D721Med (cell line): ENCODE data around the gene NUP214.
"Not testable (repeated sequence)": the region's sequence is repeated elsewhere in the genome, so short reads cannot be mapped to it uniquely, and the experiment has no call there.

ENCODE experiments used
- DNase-seq: peaks from one replicate; pipeline ENCODE4 v3.0.0; 2011; ENCODE audit warnings: low spot score; ENCODE audit not compliant: insufficient read length
- FAIRE-seq: peaks from 2 replicates; lab custom pipeline; 2011; peaks lifted over from hg19 to GRCh38; lab: Jason Lieb, UNC
- CTCF ChIP-seq: IDR thresholded peaks from 2 replicates; pipeline ENCODE4 v1.5.1; 2012; ENCODE audit warnings: mild to moderate bottlenecking, control low read depth; ENCODE audit not compliant: insufficient read depth; ENCODE audit errors: missing control alignments

NUP214 gene

GRCh38 chr9:131197160-131197911 is 72.0 kb downstream of the NUP214 start:
- no peak for FAIRE-seq
- DNase-seq = no peak
- TF ChIP-seq CTCF = no peak

DNA sequence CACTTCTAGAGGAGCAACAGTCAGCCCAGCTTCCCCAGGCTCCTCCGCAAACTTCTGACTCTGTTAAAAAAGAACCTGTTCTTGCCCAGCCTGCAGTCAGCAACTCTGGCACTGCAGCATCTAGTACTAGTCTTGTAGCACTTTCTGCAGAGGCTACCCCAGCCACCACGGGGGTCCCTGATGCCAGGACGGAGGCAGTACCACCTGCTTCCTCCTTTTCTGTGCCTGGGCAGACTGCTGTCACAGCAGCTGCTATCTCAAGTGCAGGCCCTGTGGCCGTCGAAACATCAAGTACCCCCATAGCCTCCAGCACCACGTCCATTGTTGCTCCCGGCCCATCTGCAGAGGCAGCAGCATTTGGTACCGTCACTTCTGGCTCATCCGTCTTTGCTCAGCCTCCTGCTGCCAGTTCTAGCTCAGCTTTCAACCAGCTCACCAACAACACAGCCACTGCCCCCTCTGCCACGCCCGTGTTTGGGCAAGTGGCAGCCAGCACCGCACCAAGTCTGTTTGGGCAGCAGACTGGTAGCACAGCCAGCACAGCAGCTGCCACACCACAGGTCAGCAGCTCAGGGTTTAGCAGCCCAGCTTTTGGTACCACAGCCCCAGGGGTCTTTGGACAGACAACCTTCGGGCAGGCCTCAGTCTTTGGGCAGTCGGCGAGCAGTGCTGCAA is 72.8 kb downstream of the NUP214 start:
- no peak for FAIRE-seq
- no peak for TF ChIP-seq CTCF
- no peak for DNase-seq

DNA sequence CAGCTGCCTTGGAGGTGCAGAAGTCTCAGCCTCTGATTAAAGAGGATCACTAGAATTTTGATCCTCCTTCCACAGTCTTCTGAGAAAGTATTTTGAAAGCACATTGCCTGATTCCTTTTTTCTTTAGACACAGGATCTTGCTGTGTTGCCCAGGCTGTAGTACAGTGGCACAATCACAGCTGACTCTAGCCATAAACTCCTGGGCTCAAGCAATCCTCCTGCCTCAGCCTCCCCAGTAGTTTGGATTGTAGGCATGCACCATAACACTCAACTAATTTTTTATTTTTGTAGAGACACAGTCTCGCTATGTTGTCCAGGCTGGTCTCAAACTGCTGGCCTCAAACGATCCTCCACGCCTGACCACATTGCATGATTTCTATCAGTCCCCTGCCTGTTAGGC is 76.5 kb downstream of the NUP214 start:
- TF ChIP-seq CTCF = no peak
- no peak for FAIRE-seq
- DNase-seq = no peak

GRCh38 chr9:131203431-131204218 is 78.2 kb downstream of the NUP214 start:
- DNase-seq (no peak), FAIRE-seq (no peak)
- TF ChIP-seq CTCF = no peak

DNA sequence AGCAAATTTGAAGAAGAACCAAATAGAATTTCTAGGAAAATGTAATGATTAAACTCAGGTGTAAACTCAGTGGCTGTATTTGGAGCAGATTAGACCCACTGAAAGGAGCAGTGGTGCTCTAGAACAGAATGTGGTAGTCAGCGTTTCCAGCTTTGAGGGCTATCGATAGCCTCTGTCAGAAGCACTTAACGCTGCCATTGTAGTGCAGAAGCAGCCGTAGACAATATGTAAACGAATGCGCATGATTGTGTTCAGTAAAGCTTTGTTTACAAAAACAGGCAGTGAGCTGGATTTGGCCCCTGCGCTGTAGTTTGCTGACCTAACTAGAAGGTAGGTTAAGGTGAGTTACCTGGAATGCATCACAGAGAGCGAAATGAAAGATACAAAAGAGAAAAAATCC is 78.9 kb downstream of the NUP214 start:
- no peak for DNase-seq
- no peak for FAIRE-seq

GRCh38 chr9:131206495-131206894 is 81.1 kb downstream of the NUP214 start:
- no peak for FAIRE-seq
- no peak for DNase-seq
- no peak for TF ChIP-seq CTCF

More for the DNA sequence above, 78.9 kb downstream of the NUP214 start:
- no peak for TF ChIP-seq CTCF

GRCh38 chr9:131211920-131212319 is 86.5 kb downstream of the NUP214 start:
- DNase-seq, FAIRE-seq: not testable (repeated sequence)
